Measurements from ENCODE around the gene KCNMA1. TPM values are rescaled to one million over a fixed set of nuclear protein-coding genes. Genes with fewer than 3 reads are reported as not detected.

Gene KCNMA1
- total RNA-seq, 4 donors from 2014 or later = 10.1 to 32.6 (median 20.1) TPM

DNA sequence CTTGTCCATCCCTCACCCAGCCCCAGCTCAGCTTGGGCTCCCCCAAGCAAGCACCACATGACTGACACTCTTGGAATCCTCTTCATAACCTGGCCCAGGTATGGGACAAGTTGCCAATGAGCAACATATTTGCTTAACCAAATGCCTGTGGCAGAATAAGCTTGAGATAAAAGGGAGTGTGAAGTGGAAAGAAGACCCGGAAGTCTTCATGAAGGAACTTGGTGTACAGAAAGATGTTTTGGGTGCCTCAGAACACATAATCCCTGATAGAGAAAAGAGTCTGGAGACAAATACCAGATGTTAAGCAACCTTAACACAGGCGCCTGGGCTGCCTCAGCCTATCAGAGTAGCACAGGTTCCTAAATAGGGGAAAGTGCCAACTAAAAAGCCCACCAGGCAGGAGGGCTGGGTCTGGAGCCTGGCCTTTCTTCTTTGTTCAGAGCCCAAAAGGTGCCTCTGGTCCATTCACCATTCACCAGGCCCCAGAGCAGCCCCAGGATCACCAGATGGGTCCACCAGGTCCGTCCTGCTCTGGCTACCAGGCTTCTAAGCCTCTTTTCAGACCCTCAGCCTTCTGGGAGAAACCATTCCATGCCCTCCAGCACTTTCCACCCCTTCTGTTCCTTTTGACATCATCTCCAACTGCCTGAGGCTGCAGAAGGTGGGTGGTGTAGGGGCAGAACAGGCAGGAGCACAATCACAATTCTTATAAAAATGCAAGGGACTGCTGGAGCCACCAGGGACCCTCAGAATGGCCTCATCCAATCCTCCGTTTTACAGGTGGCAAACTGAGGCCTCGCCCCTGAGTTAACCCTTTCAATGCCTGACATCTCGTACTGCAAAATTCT lies 22.6 kb downstream of the KCNMA1 start:
- no peak for DNase-seq (ENCODE audit: low spot score)
- ATAC-seq (ENCODE audit: low FRiP score) = no peak
- TF ChIP-seq, protein P1, sequence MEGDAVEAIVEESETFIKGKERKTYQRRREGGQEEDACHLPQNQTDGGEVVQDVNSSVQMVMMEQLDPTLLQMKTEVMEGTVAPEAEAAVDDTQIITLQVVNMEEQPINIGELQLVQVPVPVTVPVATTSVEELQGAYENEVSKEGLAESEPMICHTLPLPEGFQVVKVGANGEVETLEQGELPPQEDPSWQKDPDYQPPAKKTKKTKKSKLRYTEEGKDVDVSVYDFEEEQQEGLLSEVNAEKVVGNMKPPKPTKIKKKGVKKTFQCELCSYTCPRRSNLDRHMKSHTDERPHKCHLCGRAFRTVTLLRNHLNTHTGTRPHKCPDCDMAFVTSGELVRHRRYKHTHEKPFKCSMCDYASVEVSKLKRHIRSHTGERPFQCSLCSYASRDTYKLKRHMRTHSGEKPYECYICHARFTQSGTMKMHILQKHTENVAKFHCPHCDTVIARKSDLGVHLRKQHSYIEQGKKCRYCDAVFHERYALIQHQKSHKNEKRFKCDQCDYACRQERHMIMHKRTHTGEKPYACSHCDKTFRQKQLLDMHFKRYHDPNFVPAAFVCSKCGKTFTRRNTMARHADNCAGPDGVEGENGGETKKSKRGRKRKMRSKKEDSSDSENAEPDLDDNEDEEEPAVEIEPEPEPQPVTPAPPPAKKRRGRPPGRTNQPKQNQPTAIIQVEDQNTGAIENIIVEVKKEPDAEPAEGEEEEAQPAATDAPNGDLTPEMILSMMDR (IDR thresholded peaks at IDR 0.05) = no peak

GRCh38 chr10:77613476-77614130 lies 24.0 kb downstream of the KCNMA1 start:
- TF ChIP-seq, protein P1 (IDR thresholded peaks at IDR 0.05) = no peak
- no peak for ATAC-seq (ENCODE audit: low FRiP score)
- no peak for DNase-seq (ENCODE audit: low spot score)

DNA sequence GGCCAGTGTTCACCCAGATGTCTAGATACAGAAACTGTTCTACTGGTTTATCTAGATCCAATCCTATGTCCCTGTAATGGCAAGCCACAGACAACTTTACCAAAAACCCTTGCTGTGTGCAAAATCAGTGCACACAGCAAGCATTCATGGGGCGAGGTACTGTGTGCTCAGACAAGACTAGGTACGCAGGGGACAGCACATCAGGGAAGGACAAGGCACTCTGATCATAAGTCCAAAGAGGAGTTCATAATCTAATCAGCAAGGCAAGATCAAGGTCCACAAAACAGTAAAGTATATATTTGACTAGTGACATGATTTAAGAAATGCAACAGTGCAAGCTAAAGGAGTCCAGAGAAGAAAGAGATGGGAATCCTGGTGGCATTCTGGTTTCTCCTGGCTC lies 25.9 kb downstream of the KCNMA1 start:
- ATAC-seq (ENCODE audit: low FRiP score) (no peak), DNase-seq (ENCODE audit: low spot score) (no peak)

GRCh38 chr10:77611221-77611620 lies 26.4 kb downstream of the KCNMA1 start:
- ATAC-seq (ENCODE audit: low FRiP score) = no peak
- no peak for DNase-seq (ENCODE audit: low spot score)
- TF ChIP-seq, protein P1 (IDR thresholded peaks at IDR 0.05) = no peak

More for the DNA sequence above, 25.9 kb downstream of the KCNMA1 start:
- TF ChIP-seq, protein P1 (IDR thresholded peaks at IDR 0.05) = no peak

DNA sequence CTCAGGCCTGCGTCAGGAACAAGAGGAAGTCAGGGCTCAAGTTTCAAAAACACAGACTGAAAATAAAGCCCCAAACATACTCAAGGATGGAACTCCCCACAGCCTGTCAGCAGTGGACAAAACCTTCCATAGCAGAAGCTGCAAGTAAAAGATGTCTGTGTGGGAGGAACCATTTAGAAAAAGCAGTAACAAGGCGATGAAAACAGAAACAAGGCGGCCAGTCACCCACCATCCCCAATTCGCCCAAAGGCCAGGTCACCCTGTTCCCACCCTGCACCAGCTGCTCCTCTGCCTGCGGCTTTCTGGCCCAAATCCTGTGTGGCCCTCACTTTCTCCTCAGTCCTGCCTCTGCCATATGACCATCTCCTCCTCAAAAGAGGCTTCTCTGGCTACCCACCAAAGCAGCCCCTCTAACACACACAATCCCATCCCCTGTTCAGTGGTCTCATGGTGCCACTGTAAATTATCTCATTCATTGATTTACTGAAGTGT lies 27.8 kb downstream of the KCNMA1 start:
- ATAC-seq (ENCODE audit: low FRiP score) (no peak), DNase-seq (ENCODE audit: low spot score) (no peak)
- TF ChIP-seq, protein P1 (IDR thresholded peaks at IDR 0.05) = no peak

- ATAC-seq (ENCODE audit: low FRiP score) (no peak), DNase-seq (ENCODE audit: low spot score) (no peak)
- TF ChIP-seq, protein P1 (IDR thresholded peaks at IDR 0.05) = no peak
Observed at GRCh38 chr10:77608281-77608680, 29.3 kb downstream of the KCNMA1 start.
